ENCODE results near the gene TMSB4X.
"Not testable (repeated sequence)": the region's sequence is repeated elsewhere in the genome, so short reads cannot be mapped to it uniquely, and the experiment has no call there.

TMSB4X gene

GRCh38 chrX:12997906-12998687, 23.2 kb downstream of the TMSB4X start:
- no peak for DNase-seq

GRCh38 chrX:12999422-12999821, 24.5 kb downstream of the TMSB4X start:
- DNase-seq, result no peak

GRCh38 chrX:13000301-13000811, 25.4 kb downstream of the TMSB4X start:
- peak; percentile 1 for DNase-seq

- DNase-seq, result no peak
These were observed 26.2 kb downstream of the TMSB4X start for GRCh38 chrX:13001097-13001496.

GRCh38 chrX:13001961-13002671, 27.2 kb downstream of the TMSB4X start:
- DNase-seq, result no peak

- DNase-seq, result peak; percentile 33
These were observed 31.0 kb downstream of the TMSB4X start for GRCh38 chrX:13005661-13006473.

DNA sequence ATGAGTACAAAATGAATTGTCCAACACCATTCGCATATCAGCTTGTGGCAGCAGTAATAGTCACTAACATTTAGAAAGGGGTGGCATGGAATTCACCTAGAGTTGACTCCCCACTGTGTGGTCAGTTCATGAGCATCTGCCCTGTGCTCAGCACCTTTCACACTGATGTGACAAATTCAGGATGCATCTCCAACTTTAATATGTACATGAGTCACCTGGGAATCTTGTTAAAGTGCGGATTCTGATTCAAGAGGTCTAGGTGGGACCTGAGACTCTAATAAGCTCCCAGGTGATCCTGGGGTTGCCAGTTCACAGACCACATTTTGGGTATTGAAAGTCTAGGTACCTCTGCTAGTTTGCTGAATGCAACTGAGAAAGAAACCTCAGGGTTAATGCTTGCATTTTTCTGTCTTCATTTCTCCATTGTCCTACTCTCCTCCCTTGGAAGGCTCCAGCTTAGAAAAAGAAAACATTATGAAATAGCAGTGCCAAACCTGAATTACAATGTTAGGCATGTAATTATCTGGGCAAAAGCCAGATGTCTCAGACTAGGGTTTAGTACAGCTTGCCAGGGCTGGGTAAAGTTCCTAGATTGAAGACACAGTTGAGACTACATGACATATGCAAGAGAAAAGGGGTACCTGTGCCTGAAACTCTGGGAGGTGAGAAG, 32.7 kb downstream of the TMSB4X start:
- DNase-seq, result no peak

DNA sequence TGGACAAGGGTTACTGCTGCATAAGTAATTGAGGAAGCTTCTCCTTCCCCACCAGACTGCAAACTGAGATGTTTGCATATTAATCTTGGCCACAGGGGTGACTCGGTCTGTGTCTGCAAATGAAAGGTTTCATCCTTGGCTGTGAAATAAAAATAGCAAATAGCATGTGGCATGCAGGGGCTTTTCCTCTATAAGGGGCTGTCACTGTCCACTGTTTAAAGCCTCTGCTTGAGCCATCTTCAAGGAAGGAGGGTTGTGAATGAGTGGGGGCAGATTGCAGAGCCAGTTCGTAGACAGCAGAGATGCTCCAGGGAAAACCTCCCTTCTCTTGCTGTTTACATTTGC, 33.3 kb downstream of the TMSB4X start:
- DNase-seq, result no peak

GRCh38 chrX:13008851-13009250, 33.9 kb downstream of the TMSB4X start:
- no peak for DNase-seq

GRCh38 chrX:13009273-13009672, 34.4 kb downstream of the TMSB4X start:
- DNase-seq, result no peak

GRCh38 chrX:13009844-13010243, 34.9 kb downstream of the TMSB4X start:
- no peak for DNase-seq

GRCh38 chrX:13010546-13010945, 35.6 kb downstream of the TMSB4X start:
- DNase-seq, result no peak

- DNase-seq, result peak; percentile 49
These were observed 38.6 kb downstream of the TMSB4X start for GRCh38 chrX:13013363-13014110.

DNA sequence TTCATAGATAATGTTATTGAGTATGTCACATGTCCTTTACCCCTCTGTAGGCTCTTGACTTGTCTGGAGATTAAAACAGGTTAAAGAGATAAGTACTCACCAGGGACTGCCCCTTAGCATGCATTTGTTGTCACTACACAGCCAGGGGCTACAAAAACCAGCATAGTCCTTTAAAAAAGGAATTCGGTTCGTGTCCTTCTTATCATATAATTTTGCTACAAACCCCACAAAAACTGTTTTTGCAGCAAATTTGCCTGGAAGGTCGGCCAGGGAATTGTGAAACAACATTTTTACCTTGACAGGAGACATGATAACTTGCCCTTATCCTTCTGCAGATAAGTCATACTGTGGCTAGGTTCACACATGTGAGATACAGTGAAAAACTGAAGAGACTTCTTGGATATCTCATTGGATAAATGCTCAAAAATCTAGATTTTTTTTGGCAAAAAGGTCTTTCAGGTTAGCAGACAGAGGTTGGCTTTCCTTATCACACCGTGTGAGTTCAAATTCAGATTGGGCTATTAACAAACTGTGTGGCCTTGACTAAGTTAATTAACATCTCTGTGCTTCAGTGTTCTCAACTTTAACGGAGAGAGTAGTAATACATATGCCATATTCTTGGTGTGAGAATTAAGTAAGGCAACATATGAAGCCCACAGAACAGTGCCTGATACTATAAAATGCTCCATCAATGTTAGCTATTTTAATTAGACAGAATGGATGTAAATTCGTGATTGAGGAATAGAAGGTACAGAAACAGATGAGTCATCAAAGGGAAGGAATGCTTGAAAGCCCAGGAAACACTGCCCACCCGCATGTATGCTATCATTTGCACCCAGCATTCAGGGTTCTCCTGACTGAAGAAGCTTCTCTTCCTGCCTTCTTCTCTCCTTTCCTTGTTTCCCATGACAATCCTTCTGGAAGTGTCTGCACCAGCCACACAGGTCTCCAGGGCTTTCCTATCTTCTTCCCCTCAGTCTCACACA, 39.5 kb downstream of the TMSB4X start:
- no peak for DNase-seq

DNA sequence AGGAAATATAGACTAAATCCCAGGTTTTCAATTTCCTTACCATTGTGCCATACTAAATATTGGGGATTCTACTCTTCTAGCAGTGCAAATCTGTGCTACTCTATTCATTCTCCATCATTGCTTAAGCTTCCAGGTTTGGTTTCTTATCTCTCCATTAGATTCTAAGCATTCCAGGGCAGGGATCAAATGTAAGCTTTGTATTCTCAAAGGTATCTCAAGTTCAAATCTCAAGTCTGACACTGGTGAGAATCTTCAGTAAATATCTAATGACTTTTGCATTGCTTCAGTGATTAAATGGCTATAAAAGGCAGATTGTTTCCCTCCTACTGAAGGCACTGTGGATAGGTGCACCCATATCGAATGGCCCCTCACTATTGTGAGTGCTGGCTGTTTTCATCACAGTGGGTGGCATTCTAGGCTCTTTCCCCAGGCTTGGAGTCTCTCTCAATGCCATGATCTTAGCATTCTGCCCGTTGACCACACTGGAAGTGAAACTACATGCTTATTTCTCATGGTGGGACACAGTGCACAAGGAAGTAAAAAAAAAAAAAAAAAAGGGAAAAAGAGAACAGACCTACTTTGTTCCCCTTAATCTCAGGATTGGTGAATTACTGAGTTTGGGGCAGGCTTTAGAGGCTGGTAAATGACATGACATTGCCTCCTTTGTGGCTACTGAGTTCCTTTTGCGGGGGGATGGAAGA, 40.8 kb downstream of the TMSB4X start:
- DNase-seq, result peak; percentile 1

GRCh38 chrX:13016731-13017130, 41.8 kb downstream of the TMSB4X start:
- not testable (repeated sequence) for DNase-seq

- no peak for DNase-seq
These were observed 48.0 kb downstream of the TMSB4X start for GRCh38 chrX:13022926-13023325.

DNA sequence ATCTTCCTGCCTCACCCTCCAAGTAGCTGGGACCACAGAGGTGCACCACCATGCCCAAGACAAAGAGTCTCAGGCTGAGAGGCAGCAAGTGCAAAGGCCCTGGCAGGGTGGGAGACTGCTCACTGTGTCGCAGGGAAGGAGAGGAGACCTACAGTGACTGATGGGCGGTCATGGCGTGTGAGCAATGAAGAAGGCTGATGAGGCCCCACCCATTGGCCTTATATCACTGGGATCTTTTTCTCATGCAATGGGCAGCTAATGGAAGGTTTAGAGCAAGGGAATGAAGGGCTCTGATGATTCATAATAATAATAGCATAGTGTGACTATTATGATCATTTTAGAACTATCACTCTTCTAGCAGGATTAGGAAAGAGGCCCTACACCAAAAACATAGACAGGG, 48.7 kb downstream of the TMSB4X start:
- DNase-seq, result no peak

- DNase-seq, result no peak
These were observed 49.1 kb downstream of the TMSB4X start for GRCh38 chrX:13023979-13024378.

DNA sequence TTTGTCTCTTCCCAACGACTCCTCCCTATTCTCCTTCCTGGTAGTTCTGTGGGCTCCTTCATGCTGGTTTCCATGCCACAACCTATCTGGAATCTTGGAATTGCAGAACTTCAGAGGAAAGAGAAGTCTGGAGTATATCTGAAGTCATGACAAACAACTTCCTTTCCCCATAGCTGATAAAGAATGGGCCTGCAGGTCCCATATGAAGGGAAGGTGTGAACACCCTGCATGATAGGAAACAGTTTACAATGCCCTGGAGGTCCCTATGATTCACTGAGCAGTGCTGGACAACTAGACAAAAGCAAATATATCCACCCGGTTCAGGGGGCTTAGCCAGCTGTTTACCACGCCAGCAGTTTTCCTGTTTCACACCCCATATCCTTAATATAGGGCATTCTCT, 50.1 kb downstream of the TMSB4X start:
- no peak for DNase-seq
